ENCODE data around the gene SRRM2. TPM values are rescaled to one million over a fixed set of nuclear protein-coding genes. Genes with fewer than 3 reads are reported as not detected.
A peak's percentile ranks its signal among the peaks of the same experiment; 100 is the strongest.

Gene SRRM2
- total and polyA plus RNA-seq, 9 of the 15 experiments (the other 6 are each of a cell fraction or from before 2014, with no cell fraction given): 26.7 to 563 (median 81.1) TPM

- H3K27ac ChIP-seq (ENCODE audit: extremely low read depth, low read depth, low read length): no peak overlapping the region
- BruUV-seq (replicated peaks): no TSS peak
- no peak overlapping the region for H2AFZ ChIP-seq (ENCODE audit: low read depth, low read length)
- peak overlapping the region in 1 of 2 experiments; percentile 31; a peak in 2 of 4 replicates for H3K9ac ChIP-seq (ENCODE audit: insufficient read depth in 1 of 2, low read depth in 2 of 2, low read length in 2 of 2)
- no peak overlapping the region for H3K4me2 ChIP-seq (ENCODE audit: insufficient read depth, low read length)
- H3K36me3 ChIP-seq (ENCODE audit: control insufficient read depth, insufficient read depth, low read length): no peaks in the 10 kb centered on the region
- 0 out of 2 replicates have a peak, but pooled peaks cover 4% of the 10 kb centered on the region for H4K20me1 ChIP-seq (replicated peaks; ENCODE audit: control insufficient read depth, insufficient read depth, low read length)
- POLR2A ChIA-PET: no interaction called here
- intact Hi-C loops (cut with micrococcal nuclease) (no loop called here), in situ Hi-C loops (cut with MboI) (no loop called here)
- WGBS (ENCODE audit: insufficient coverage, low coverage, missing lambda C conversion rate): 44% methylated on average over 45 of the region's 79 CpGs
- H3K4me3 ChIP-seq: no peak overlapping the region
- peaks cover 4 to 31% of the 10 kb centered on the region in 2 experiments; a peak in 4 of 5 replicates for H3K4me1 ChIP-seq (replicated peaks in 1 of 2; ENCODE audit: control insufficient read depth in 2 of 2, insufficient read depth in 2 of 2, low read length in 2 of 2)
- DNase-seq (ENCODE audit: extremely low read depth in 1 of 4, low spot score in 3 of 4) (peak in 3 of 4 experiments; percentile 47 to 62 (median 60)), FAIRE-seq (no peak), ATAC-seq (peak; percentile 68)
- H3K79me2 ChIP-seq (ENCODE audit: control insufficient read depth, insufficient read depth, low read length): no peaks in the 10 kb centered on the region
- peaks cover 9 to 19% of the 10 kb centered on the region in 2 experiments; a peak in 4 of 5 replicates for H3K27me3 ChIP-seq (ENCODE audit: control insufficient read depth in 2 of 2, insufficient read depth in 2 of 2, low read length in 2 of 2)
- H3K9me1 ChIP-seq (ENCODE audit: control insufficient read depth, insufficient read depth, low read length): no peaks in the 10 kb centered on the region
- CTCF ChIA-PET (ENCODE audit: low intra/inter-chr PET ratio): no interaction called here
- no peaks in the 10 kb centered on the region for H3K9me3 ChIP-seq (replicated peaks; ENCODE audit: control insufficient read depth, insufficient read depth, low read depth, low read length)
- TF ChIP-seq EP400 (IDR thresholded peaks at IDR 0.05) (peak; percentile 31; the same call in 1 of the 2 replicates), SAFB2 (IDR thresholded peaks at IDR 0.05; ENCODE audit: borderline replicate concordance, low read depth, low read length, severe bottlenecking) (no peak), HMG20B (CRISPR knock-in tag; IDR thresholded peaks at IDR 0.05) (no peak), CTCF (IDR thresholded peaks at IDR 0.05 in 2 of 3, conservative IDR thresholded peaks at IDR 0.05 in 1 of 3; ENCODE audit: insufficient read depth in 2 of 3, low read depth in 1 of 3, low read length in 3 of 3) (peak; percentile 31 to 52 (median 31); a peak in 4 of 6 replicates), MCM7 (IDR thresholded peaks at IDR 0.05) (no peak), PREB (CRISPR knock-in tag; IDR thresholded peaks at IDR 0.05) (no peak), CHD2 (IDR thresholded peaks at IDR 0.05; ENCODE audit: low read depth, low read length) (no peak), SMARCC2 (IDR thresholded peaks at IDR 0.05; ENCODE audit: low read depth) (no peak), L3MBTL2 (IDR thresholded peaks at IDR 0.05) (peak; percentile 72), ZBTB7A (IDR thresholded peaks at IDR 0.05; ENCODE audit: borderline replicate concordance, control insufficient read depth, low read depth, low read length) (0 out of 2 replicates have a peak, but pooled peaks have one; percentile 28), ZBTB33 (CRISPR knock-in tag; IDR thresholded peaks at IDR 0.05) (peak; percentile 98)
Measured at GRCh38 chr16:2785101-2785991, 32.9 kb downstream of the SRRM2 start.
